Transverse colon (tissue), 4 donors: Measurements from ENCODE around the gene ATP6AP1. TPM values are rescaled to one million over a fixed set of nuclear protein-coding genes. Genes with fewer than 3 reads are reported as not detected.

Experiments
- DNase-seq: peaks from one replicate; pipeline ENCODE4 v3.0.0-alpha.2; 2019
- H3K27ac ChIP-seq, 4 donors: fragments of 200-600 bp; sonication (generic); 2 replicates each; pipeline ENCODE4 v1.5.1; 2016 to 2018; ENCODE audit warnings: inconsistent platforms in 4 of 4
- H3K27me3 ChIP-seq: fragments of 200-600 bp; sonication (generic); 2 replicates; pipeline ENCODE4 v1.5.1; 2017; ENCODE audit warnings: inconsistent platforms
- H3K36me3 ChIP-seq, 4 donors: fragments of 200-600 bp; sonication (generic); 2 replicates each; pipeline ENCODE4 v1.5.1; 2017 to 2019; ENCODE audit warnings: inconsistent platforms in 4 of 4
- H3K4me1 ChIP-seq, 4 donors: fragments of 200-600 bp; sonication (generic); 2 replicates each; pipeline ENCODE4 v1.5.1; 2017 to 2020; ENCODE audit warnings: inconsistent platforms in 4 of 4
- H3K4me3 ChIP-seq, 4 donors: fragments of 200-600 bp; sonication (generic); 1 replicate in 1 of 4; 2 replicates in 3 of 4; pipeline versions ENCODE4 v1.5.1 to v1.6.1; 2017 to 2019; ENCODE audit warnings: inconsistent platforms in 4 of 4
- H3K9me3 ChIP-seq, 2 donors: fragments of 200-600 bp; sonication (generic); 2 replicates each; pipeline ENCODE4 v1.5.1; 2017 to 2019; ENCODE audit warnings: inconsistent platforms in 2 of 2
- EP300 ChIP-seq: sonication (generic); formaldehyde crosslinking; IDR thresholded peaks from one replicate; pipeline ENCODE4 v1.6.1; 2017; ENCODE audit warnings: antibody characterized with exemption, low read depth
- POLR2A ChIP-seq: fragments of 450-650 bp; IDR thresholded peaks from one replicate; pipeline ENCODE4 v1.6.1; 2016; ENCODE audit warnings: antibody characterized with exemption, mild to moderate bottlenecking, moderate library complexity
- POLR2AphosphoS5 ChIP-seq, 3 donors: sonication (generic); formaldehyde crosslinking; IDR thresholded peaks; one replicate each; pipeline ENCODE4 v1.6.1; 2016; ENCODE audit warnings: antibody characterized with exemption in 3 of 3
- WGBS, 2 donors: methylation state at CpG; one replicate each; pipeline ENCODE4 v1.1.5; 2018; ENCODE audit warnings: low coverage in 1 of 2; 5-methylcytosine and 5-hydroxymethylcytosine counted together
- in situ Hi-C, 4 donors: fragments of 200-750 bp; cut with MboI; loops; one replicate each; pipeline versions ENCODE4 v1.15.0 to v1.15.1; 2017; ENCODE audit warnings: low sequenced_read_pairs in 3 of 4, low pct_ligation_motif_present in 1 of 4, low pct_unique_long_range_greater_than_20kb in 1 of 4
- intact Hi-C: fragments of 100-400 bp; cut with DNase I; formaldehyde crosslinking; loops from one replicate; pipeline ENCODE4 v1.15.1; 2023; ENCODE audit warnings: low total_unique reads
- total RNA-seq, 4 donors: library from RNA; depleted of rRNA; stranded (reverse); fragments of >200 nt; gene quantifications; one replicate each; pipeline ENCODE4 v1.1.0, GENCODE V29; 2016
- TF ChIP-seq, protein P1 (sequence below), 5 experiments: fragments of 200-600 bp in 3 of 5; fragments of 450-650 bp in 2 of 5; sonication (generic) in 3 of 5; IDR thresholded peaks; 1 replicate in 2 of 5; 2 replicates in 3 of 5; pipeline ENCODE4 v1.5.1; 2016 to 2017; ENCODE audit warnings: antibody characterized with exemption in 5 of 5, inconsistent platforms in 3 of 5, mild to moderate bottlenecking in 2 of 5, moderate library complexity in 1 of 5

ATP6AP1 gene
- total RNA-seq, 4 donors from 2014 or later = 26.5 to 118 (median 61.7) TPM

DNA sequence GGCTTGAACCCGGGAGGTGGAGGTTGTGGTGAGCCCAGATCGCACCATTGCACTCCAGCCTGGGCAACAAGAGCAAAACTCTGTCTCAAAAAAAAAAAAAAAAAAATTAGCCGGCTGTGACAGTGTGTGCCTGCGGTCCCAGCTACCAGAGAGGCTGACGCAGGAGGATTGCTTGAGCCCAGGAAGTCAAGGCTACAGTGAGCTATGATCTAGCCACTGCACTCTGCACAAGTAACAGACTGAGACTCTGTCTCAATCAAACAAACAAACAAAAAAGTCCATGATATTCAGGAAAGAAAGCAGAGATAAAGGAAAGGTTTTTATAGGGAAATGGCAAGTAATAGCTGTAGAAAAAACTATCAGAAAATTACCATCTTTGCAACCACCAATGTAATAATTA lies 52.7 kb downstream of the ATP6AP1 start:
- Histone ChIP-seq H3K27me3 (no peaks in the 10 kb centered on the region), H3K4me3 (no peak overlapping the region), H3K27ac (no peak overlapping the region), H3K9me3 (no peaks in the 10 kb centered on the region), H3K36me3 (no peaks in the 10 kb centered on the region), H3K4me1 (peaks cover 5 to 19% (median 12%) of the 10 kb centered on the region in 4 donors)
- no peak for DNase-seq
- WGBS, 2 donors = 86% methylated on average over 5 of the region's 5 CpGs; no CpG with 5 or more reads in 1 of the 2 donors
- in situ Hi-C loops (no loop called here), intact Hi-C loops (no loop called here)
- TF ChIP-seq POLR2AphosphoS5 (IDR thresholded peaks at IDR 0.05) = no peak
- TF ChIP-seq EP300 = no peak
- TF ChIP-seq, protein P1, sequence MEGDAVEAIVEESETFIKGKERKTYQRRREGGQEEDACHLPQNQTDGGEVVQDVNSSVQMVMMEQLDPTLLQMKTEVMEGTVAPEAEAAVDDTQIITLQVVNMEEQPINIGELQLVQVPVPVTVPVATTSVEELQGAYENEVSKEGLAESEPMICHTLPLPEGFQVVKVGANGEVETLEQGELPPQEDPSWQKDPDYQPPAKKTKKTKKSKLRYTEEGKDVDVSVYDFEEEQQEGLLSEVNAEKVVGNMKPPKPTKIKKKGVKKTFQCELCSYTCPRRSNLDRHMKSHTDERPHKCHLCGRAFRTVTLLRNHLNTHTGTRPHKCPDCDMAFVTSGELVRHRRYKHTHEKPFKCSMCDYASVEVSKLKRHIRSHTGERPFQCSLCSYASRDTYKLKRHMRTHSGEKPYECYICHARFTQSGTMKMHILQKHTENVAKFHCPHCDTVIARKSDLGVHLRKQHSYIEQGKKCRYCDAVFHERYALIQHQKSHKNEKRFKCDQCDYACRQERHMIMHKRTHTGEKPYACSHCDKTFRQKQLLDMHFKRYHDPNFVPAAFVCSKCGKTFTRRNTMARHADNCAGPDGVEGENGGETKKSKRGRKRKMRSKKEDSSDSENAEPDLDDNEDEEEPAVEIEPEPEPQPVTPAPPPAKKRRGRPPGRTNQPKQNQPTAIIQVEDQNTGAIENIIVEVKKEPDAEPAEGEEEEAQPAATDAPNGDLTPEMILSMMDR (IDR thresholded peaks at IDR 0.05) = no peak
- TF ChIP-seq POLR2A = no peak

DNA sequence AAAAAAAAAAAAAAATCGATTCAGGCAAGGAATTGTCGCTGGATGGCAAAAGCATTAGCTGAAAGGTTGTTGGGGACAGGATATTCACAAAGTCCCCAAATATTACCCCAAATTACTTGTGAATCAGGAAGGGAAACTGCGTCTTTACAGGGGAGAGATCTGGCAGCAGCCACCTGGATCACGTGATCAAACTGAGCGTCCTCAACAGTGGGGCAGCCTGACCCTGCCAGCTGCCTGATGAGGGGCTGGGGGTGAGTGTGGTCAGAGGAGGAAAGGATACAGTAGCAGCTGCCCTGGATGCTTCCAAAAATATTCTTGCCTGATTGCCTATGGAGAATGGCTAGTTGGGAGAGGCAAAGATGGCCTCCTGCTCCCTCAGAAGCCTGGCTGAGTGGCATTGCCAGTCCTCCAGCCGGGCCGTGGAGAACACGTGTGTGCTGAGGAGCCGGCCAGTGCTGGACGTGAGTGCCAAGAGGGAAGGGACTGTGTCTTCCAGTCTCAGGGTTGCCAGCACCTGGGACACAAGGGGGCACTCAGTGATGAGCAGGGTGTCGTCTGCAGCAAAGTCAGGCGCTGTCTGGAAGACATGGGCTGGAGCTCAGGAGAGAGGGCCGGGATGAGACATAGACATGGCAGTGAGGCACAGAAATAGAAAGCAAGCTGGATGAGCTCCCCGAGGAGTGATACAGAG lies 53.6 kb downstream of the ATP6AP1 start:
- 40 to 73% methylated on average over 2 to 14 of the region's 14 CpGs for WGBS, 2 donors
- in situ Hi-C loops = no loop called here

DNA sequence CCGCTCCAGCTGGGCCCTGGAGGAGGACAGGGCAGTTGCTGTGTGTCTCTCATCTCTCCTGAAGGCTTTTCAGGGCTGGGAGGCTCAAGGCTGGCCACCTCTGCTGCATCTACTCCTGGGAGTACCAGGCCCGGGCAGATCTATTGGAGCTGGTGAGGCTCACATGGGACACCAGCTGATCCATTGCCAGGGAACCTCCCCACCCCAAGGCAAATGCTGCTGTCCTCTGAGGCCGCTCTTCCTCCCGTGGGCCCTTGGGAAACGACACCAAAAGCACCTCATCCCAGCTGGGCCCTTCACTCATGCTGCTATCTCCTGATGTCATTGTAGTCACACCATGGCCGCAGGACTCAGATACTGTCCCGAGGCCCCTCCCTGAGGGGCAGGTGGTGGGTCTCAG lies 54.3 kb downstream of the ATP6AP1 start:
- in situ Hi-C loops = no loop called here
- Histone ChIP-seq H3K4me1 (peaks cover 5 to 24% (median 14%) of the 10 kb centered on the region in 4 donors), H3K9me3 (no peaks in the 10 kb centered on the region), H3K36me3 (no peaks in the 10 kb centered on the region), H3K4me3 (no peak overlapping the region), H3K27ac (no peak overlapping the region), H3K27me3 (no peaks in the 10 kb centered on the region)
- WGBS, 2 donors = 82% methylated on average over 7 of the region's 7 CpGs; no CpG with 5 or more reads in 1 of the 2 donors
- TF ChIP-seq POLR2A (no peak), EP300 (no peak), POLR2AphosphoS5 (IDR thresholded peaks at IDR 0.05) (no peak)
- TF ChIP-seq, protein P1 (IDR thresholded peaks at IDR 0.05) = no peak
- DNase-seq = no peak
- intact Hi-C loops = no loop called here

More for the DNA sequence above, 53.6 kb downstream of the ATP6AP1 start:
- TF ChIP-seq, protein P1 (IDR thresholded peaks at IDR 0.05) = no peak
- TF ChIP-seq POLR2AphosphoS5 (IDR thresholded peaks at IDR 0.05) (no peak), POLR2A (no peak), EP300 (no peak)
- Histone ChIP-seq H3K27me3 (no peaks in the 10 kb centered on the region), H3K4me3 (no peak overlapping the region), H3K4me1 (peaks cover 5 to 21% (median 14%) of the 10 kb centered on the region in 4 donors), H3K36me3 (no peaks in the 10 kb centered on the region), H3K27ac (no peak overlapping the region), H3K9me3 (no peaks in the 10 kb centered on the region)
- DNase-seq = no peak
- intact Hi-C loops = no loop called here

DNA sequence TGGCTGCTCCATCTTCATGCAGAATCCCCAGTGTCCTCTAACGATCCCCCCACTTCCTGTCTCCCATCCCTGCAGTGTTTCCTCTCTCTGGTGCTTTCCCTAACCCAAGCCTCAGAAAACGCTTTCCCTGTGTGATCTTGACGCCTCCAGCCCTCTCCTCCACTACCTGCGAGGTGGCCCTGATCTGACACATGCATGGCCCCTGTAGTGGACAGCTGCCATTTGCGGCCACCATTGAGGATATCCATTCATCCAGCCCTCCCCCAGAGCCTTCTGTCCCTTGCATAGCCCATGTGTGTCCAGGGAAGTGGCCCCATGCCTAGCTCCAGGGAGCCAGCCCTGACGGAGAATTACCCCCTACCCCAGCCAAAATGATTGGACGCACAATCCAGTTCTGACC lies 54.8 kb downstream of the ATP6AP1 start:
- no peak for DNase-seq
- Histone ChIP-seq H3K36me3 (no peaks in the 10 kb centered on the region), H3K27me3 (no peaks in the 10 kb centered on the region), H3K4me1 (peaks cover under 1 to 24% (median 12%) of the 10 kb centered on the region in 4 donors), H3K9me3 (no peaks in the 10 kb centered on the region), H3K4me3 (no peak overlapping the region), H3K27ac (no peak overlapping the region)
- WGBS, 2 donors = 76 to 83% methylated on average over 5 to 7 of the region's 7 CpGs
- in situ Hi-C loops = no loop called here
- intact Hi-C loops = no loop called here
- TF ChIP-seq, protein P1 (IDR thresholded peaks at IDR 0.05) = no peak
- TF ChIP-seq EP300 = no peak
- TF ChIP-seq POLR2AphosphoS5 (IDR thresholded peaks at IDR 0.05) = no peak
- no peak for TF ChIP-seq POLR2A
